Epithelial cell of esophagus (primary cell): ENCODE data around the gene PRX.

Source experiments
- DNase-seq: peaks from one replicate; pipeline ENCODE4 v3.0.0; 2010; ENCODE audit warnings: low read depth
- H3K4me3 ChIP-seq: 2 replicates; pipeline ENCODE4 v1.5.1; 2011; ENCODE audit warnings: mild to moderate bottlenecking, low read length, control low read depth
- TF ChIP-seq, protein P1 (sequence below): IDR thresholded peaks from 2 replicates; pipeline ENCODE4 v1.5.1; 2011; ENCODE audit warnings: low read depth, mild to moderate bottlenecking, low read length, control low read depth, inconsistent platforms; ENCODE audit not compliant: insufficient read depth; ENCODE audit errors: missing control alignments

Gene PRX

DNA sequence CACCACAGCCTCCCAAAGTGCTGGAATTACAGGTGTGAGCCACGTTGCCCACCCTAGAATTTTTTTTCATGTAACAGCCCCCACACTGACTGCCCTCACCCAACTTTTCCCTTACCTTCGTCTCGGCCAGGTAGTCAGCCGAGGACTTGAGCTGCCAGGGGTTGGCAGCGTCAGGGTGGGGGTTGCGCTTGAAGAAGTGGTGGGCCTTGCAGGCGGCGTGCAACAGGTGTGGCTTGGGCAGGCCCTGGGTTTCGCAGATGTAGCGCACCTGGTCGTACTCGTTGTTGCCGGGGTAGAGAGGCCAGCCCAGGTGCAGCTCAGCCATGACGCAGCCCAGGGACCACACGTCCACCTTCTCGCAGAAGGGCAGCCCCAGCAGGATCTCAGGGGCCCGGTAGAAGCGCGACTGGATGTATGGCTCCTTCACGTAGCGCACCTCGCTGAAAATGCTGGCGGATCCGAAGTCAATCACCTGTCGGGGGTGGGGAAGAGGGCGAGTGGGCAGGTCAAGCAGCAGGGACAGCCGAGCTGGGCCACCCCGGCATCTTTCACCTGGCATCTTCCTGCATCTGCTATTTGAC lies 29.4 kb downstream of the PRX start:
- H3K4me3 ChIP-seq, result no peak overlapping the region
- DNase-seq, result no peak
- TF ChIP-seq, protein P1, sequence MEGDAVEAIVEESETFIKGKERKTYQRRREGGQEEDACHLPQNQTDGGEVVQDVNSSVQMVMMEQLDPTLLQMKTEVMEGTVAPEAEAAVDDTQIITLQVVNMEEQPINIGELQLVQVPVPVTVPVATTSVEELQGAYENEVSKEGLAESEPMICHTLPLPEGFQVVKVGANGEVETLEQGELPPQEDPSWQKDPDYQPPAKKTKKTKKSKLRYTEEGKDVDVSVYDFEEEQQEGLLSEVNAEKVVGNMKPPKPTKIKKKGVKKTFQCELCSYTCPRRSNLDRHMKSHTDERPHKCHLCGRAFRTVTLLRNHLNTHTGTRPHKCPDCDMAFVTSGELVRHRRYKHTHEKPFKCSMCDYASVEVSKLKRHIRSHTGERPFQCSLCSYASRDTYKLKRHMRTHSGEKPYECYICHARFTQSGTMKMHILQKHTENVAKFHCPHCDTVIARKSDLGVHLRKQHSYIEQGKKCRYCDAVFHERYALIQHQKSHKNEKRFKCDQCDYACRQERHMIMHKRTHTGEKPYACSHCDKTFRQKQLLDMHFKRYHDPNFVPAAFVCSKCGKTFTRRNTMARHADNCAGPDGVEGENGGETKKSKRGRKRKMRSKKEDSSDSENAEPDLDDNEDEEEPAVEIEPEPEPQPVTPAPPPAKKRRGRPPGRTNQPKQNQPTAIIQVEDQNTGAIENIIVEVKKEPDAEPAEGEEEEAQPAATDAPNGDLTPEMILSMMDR, result no peak

DNA sequence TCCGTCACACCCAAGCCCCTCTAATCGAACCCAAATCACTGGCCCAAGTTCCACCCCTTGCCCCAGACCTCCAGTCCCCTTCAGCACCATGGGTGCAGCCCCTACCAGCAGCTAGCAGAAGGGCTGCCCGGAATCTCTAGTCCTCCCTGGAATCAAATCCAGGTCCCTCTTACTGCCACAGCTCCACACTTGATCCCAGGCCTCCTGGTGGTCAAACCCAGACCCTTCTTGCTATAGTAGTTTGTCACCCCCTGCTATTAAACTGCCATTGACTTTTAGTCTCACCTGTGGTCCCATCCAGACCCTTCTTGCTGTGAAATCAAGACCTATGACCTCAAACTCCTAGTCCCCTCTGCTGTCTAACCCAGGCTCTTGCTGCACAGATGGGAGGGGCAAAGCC lies 31.9 kb downstream of the PRX start:
- H3K4me3 ChIP-seq, result no peak overlapping the region
- DNase-seq, result no peak
- TF ChIP-seq, protein P1, result no peak

DNA sequence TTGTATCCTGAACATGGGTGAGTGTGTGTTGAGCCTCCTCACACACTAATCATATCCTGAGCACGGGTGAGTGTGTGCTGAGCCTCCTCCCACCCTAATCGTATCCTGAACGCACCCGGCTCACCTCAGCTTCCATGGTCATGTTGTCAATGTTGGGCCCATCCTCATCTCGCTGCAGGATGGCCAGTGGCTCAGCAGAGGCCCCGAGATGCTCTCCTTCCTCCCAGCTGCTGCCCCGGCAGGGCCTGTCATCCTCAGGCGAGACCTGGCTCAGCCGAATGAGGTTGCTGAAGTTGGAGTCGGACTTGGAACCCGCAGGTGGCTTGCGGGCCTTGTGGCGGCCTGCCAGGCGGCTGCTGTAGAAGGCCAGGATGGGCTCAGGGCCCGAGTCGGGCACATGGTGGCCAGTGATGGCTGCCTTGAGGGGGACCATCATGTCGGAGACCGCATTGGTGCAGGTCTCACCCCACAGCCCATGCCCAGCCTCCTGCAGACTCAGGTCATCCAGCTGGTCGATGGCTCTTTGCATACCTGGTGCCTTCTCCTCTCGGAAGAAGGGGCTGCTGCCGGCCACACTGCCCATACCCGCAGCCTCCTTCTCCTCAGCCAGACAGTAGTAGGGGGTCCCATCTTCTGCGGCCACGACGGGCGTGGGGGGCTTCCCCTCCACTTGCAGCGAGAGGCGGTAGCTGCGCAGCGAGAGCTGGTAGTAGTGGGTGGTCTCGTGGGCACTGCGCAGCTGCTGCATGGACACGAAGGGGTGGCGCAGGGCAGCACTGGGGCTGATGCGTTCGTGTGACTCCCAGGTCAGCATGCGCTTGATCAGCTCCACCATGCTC lies 32.8 kb downstream of the PRX start:
- TF ChIP-seq, protein P1, result no peak
- no peak for DNase-seq
- no peak overlapping the region for H3K4me3 ChIP-seq

DNA sequence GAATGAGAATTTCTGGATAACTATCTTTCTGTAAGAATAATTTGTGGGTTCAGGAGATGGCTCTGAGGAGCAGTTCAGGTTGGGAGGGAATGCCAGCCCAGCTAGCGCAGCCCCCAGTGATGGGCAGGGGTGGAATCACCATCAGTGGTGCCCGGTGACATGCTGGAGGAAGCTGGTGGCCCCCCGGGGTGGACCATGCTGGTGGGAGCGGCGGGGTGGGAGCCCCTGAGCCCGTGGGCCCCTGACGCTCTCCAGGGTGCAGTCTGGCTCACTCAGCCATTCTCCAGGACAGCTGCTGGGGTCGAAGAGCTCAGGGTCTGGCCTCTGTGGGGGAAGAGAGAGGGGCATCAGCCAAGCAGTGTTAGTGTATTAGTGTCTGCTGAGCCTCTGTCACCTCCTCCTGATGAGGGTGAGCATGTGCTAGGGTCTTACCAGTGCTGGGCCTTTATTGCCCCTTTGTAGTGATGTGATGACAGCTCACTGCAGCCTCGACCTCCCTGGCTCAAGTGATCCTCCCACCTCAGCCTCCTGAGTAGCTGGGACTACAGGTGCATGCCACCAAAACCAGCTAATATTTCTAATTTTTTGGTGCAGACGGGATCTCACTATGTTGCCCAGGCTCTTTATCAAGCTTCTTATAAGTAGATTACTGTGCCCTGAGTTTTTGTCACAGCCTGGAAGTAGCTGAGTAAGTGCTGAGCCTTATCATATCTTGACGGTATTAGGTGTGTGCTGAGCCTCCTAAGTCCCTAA lies 33.6 kb downstream of the PRX start:
- no peak overlapping the region for H3K4me3 ChIP-seq
- no peak for DNase-seq
- TF ChIP-seq, protein P1, result no peak

DNA sequence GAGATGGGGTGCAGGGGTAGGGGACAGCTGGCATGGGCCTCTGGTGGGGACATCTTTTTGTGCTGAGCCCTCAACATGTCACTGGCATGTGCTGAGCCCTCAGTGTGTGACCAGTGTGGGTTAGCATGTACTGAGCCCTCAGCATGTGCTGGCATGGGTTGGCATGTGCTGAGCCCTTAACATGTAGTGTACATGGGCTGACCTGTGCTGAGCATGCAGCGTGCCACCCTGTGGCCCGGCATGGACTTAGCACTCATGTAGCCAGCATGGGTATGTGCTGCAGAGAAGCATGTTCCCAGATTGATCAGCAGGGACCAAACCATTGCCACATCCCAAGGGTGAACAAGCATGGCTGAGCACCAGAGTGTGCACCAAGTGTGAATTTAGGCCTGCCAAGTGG lies 34.7 kb downstream of the PRX start:
- peak; percentile 10 for DNase-seq
- TF ChIP-seq, protein P1, result peak; percentile 10
- H3K4me3 ChIP-seq, result no peak overlapping the region

DNA sequence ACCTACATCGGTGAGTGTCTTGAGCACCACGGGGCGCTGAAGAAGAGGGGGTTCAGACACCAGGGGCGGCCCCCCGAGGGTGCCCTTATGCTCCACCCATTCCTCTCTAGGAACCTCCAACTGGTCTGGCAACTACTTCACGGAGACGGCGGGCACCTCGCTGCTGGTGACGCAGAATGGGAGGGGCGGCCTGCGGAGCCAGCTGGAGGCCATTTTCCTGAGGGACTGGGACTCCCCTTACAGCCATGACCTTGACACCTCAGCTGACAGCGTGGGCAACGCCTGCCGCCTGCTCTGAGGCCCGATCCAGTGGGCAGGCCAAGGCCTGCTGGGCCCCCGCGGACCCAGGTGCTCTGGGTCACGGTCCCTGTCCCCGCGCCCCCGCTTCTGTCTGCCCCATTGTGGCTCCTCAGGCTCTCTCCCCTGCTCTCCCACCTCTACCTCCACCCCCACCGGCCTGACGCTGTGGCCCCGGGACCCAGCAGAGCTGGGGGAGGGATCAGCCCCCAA lies 35.2 kb downstream of the PRX start:
- no peak for DNase-seq
- H3K4me3 ChIP-seq, result no peak overlapping the region
- TF ChIP-seq, protein P1, result no peak
